Epidermal melanocyte (primary cell): ENCODE results near the gene TMED10.
"Not testable (repeated sequence)": the region's sequence is repeated elsewhere in the genome, so short reads cannot be mapped to it uniquely, and the experiment has no call there.

Experiments used
- DNase-seq: peaks from one replicate; pipeline ENCODE4 v3.0.0; 2011; ENCODE audit warnings: low spot score; ENCODE audit not compliant: insufficient read length

TMED10 gene

DNA sequence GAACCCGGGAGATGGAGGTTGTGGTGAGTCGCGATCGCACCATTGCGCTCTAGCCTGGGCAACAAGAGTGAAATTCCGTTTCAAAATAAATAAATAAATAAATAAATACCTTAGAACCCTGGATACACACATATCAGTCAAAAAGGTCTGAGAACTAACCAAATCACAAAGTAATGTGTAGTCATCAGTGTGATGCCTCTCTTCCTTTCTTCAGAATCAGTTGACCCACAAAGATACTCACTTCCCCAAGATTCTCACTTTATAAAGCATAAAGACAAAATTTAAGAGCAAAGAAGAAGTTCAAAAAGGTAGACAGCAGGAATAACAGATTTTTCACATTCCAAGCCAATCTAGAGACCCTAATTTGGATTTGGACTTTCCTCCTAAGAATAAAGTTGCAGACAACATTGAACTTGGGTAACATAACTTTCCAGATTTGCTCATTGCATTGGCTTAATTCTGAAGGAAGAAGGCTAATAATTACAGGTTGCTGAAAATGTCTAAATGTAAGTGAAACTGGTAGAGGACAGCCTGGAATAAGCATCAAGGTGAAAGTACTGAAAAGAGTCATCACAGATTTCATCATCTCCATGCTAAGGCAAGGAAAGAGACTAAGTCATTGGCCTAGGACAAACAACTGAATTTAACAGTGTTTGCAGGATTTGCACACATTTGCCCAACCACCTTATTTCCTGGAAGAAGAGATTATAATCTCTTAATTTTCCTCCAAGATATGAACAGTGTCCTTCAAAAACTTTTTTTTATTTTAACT lies 17.4 kb downstream of the TMED10 start:
- DNase-seq, result no peak

- no peak for DNase-seq
Observed at GRCh38 chr14:75156901-75157300, 19.5 kb downstream of the TMED10 start.

- no peak for DNase-seq
Observed at GRCh38 chr14:75156111-75156510, 20.3 kb downstream of the TMED10 start.

GRCh38 chr14:75155169-75155568 lies 21.2 kb downstream of the TMED10 start:
- DNase-seq, result no peak

DNA sequence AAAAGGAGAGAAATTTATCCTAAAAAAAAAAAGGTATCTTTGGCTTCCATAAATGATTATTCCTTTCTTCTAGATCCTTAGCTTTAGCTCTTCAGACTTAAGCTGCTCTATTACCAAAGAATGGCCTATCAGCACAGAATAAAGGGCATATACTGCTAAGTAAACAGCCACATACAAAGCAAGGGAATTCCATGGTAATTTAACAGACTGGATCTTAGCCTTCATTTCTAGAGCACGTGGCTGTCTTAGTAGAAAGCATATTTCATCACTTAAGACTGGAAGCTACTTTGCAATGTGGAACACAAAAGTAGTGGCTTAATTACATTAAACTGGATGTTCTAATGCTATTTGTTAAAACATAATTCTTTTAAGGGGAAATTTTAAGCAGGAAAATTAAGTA lies 23.1 kb downstream of the TMED10 start:
- DNase-seq, result no peak

DNA sequence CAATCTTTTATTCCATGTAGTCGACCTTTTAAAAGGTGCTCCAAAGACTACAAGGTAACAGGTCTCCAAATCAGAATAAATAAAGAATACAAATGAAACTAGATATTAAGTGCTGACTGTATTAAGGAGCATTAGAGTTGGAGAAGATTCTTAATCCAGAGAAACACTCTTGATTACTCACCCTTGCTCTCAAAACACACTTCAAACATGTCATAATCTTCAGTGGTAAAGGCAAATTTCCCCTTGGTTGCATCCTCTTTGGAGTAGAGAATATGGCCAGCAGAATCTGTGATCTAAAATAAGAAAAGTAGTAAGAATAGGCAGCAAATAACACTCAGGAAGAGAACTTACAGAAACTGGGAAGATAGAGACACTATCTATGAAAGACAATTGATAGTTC lies 24.6 kb downstream of the TMED10 start:
- DNase-seq, result no peak

DNA sequence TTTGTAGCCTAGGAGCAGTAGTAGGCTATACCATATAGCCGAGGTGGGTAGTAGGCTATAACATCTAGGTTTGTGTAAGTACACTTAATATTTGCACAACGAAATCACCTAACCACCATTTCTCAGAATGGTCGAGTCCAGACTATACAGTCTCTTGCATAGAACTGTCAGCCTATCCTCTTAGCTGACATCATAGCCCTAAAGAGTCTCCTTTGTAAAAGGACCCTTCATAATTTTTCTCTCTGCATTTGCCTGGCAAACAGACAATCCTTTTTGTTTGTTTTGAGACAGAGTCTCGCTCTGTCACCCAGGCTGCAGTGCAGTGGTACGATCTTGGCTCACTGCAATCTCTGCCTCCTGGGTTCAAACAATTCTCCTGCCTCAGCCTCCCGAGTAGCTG lies 25.8 kb downstream of the TMED10 start:
- DNase-seq, result not testable (repeated sequence)

DNA sequence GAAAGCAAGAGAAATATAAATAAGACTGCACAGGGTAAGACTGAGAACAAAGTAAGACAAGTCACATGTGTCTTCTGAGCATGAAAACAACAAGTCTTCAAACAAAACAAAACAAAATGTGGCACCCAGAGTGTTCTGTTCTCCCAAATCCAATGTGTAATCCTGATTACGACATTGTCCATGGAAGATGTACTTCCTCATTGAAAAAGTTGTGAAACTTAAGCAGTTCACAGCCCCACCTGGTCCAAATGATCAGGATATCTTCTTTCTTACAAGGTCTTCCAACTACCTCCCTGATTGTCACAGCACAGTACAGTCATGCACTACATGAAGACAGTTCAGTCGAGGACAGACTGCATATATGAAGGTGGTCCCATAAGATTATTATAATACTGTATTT lies 26.3 kb downstream of the TMED10 start:
- no peak for DNase-seq

DNA sequence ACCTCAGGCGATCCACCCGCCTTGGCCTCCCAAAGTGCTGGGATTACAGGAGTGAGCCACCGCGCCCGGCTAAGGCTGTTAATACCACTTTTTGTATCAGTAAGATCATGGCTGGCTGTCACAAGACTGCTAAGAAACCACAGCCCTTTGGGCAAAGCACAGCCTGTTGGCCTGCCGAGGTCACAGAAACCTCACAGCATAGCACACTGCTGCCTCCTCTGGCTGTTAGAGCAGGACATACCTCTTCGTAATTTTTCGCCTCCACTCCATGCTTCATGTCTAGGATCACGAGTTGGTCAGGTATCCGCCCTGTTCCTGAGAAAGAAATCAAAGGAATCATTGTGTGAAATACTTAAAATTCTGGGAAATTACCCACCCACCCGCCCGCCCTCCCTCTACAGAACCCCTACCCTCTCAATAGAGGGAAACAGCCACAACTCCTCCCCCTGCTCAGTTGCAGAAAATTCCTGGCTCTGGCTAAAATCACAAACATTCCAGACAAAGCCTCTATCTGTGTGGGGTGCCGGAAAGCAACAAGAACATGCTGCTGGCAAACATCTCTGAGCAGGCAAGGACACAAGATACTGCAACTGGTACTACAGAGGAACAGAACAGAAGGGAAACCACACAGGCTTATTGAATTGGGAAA lies 28.9 kb downstream of the TMED10 start:
- peak; percentile 75 for DNase-seq

DNA sequence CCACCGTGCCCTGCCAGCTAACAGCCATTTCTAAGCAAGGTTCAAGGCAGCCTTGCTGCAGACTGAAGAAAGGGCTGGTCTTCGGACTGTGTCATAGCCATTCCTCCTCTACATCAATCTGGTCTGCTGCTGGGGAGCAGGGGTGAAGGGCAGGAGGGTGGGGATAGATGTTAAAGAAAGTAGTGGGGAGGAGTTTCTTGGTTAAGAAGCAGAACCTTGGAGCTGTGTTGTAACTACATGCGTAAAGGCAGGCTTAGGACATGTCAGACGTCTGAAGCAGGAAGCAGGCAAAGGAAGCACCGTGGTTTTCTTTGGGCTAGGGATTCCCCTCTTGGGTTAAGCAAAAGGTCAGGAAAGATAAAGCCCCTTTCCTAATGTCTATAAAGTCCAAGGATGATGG lies 31.5 kb downstream of the TMED10 start:
- DNase-seq, result no peak

DNA sequence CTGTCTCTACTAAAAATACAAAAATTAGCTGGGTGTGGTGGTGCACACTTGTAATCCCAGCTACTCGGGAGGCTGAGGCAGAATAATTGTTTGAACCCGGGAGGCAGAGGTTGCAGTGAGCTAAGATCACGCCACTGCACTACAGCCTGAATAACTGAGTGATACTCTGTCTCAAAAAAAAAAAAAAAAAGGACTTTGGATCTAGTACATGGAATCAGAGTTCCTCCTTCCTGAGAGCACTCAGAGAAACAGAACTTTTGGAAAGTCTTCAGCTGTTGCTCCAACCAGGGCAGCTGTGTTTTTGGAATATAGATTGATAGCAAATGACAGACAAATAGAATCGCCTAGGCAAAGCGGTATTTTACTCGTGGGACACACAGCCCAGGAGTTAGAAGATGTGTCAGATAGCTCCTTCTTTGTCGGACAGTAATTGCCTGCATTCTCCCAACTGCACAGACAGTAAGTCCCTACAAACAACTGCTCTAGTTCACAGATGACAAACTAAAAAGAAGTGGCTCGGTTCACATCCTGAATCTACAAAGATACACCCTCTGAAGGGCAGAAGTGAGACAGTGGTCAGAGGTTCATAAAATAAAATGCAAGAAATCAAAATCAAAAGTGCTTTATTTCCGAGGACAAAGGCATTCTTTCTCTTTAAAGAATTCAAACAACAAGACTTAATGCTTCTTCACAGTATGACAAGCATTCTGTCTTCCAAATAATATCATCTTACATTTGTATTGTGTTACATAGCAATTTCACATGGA lies 32.5 kb downstream of the TMED10 start:
- DNase-seq, result no peak

- DNase-seq, result no peak
Observed at GRCh38 chr14:75142494-75142893, 33.9 kb downstream of the TMED10 start.

GRCh38 chr14:75141967-75142366 lies 34.4 kb downstream of the TMED10 start:
- no peak for DNase-seq

GRCh38 chr14:75141062-75141461 lies 35.4 kb downstream of the TMED10 start:
- DNase-seq, result no peak

DNA sequence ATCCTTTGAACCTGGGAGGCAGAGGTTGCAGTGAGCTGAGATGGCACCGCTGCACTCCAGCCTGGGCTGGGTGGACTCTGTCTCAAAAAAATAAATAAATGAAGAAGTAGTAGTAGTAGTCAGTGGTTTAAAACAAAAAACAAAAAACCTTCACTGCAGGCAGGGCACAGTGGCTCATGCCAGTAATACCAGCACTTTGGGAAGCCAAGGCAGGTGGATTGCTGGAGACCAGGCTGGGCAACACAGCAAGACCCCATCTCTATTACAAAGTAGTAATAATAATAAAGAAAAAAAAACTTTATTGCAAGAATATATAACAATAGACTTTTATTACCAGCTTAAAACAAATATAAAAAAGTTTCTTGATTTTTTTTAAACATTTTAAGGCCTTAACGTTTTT lies 35.8 kb downstream of the TMED10 start:
- DNase-seq, result no peak

DNA sequence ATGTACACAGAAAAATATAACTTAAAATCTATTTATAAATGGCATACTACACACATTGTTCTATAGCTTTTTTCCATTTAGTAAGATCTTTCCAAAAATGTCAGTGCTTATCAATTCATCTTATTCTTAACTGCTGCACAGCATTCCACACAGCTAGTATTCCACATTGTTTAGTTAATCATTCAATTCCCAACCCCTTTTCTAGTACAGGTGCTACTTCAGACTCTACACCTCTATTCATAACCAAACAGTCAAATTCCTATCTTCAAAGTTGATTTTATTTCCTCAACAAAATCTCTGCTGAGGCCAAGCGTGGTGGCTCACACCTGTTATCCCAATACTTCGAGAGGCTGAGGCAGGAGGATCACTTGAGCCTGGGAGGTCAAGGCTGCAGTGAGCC lies 37.2 kb downstream of the TMED10 start:
- DNase-seq, result no peak

GRCh38 chr14:75138492-75138891 lies 37.9 kb downstream of the TMED10 start:
- DNase-seq, result no peak

GRCh38 chr14:75134644-75135043 lies 41.8 kb downstream of the TMED10 start:
- DNase-seq, result no peak

- no peak for DNase-seq
Observed at GRCh38 chr14:75133597-75133996, 42.8 kb downstream of the TMED10 start.

GRCh38 chr14:75132382-75133086 lies 43.9 kb downstream of the TMED10 start:
- peak; percentile 50 for DNase-seq

GRCh38 chr14:75128596-75128990 lies 47.8 kb downstream of the TMED10 start:
- no peak for DNase-seq
